Measurements from ENCODE around the gene APOC1. TPM values are rescaled to one million over a fixed set of nuclear protein-coding genes. Genes with fewer than 3 reads are reported as not detected.
A peak's percentile ranks its signal among the peaks of the same experiment; 100 is the strongest.

Gene APOC1
- total RNA-seq, 1 donor from 2014 or later: 816 TPM

DNA sequence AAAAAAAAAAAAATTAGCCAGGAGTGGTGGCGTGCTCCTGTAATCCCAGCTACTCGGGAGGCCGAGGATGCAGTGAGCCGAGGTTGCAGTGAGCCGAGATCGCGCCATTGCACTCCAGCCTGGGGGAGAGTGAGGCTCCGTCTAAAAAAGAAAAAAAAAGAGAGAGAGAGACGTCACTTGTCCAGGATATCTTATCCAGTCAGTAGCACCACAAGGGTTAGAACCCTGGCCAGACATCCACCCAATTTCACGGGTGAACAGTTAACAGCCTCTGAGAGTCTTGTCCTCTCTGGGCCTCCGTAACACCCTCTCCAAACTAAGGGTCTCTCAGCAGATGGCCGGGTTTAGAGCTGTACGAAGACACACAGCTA is 39.9 kb downstream of the APOC1 start:
- peaks cover 42% of the 10 kb centered on the region for H3K4me1 ChIP-seq
- H3K27me3 ChIP-seq (ENCODE audit: low read depth): no peaks in the 10 kb centered on the region
- peak overlapping the region; percentile 85 for H3K4me3 ChIP-seq
- ATAC-seq (no peak), DNase-seq (no peak)
- H3K36me3 ChIP-seq: peaks cover 16% of the 10 kb centered on the region
- H3K27ac ChIP-seq: peak overlapping the region; percentile 90
- H3K9me3 ChIP-seq: no peaks in the 10 kb centered on the region
- TF ChIP-seq, protein P1, sequence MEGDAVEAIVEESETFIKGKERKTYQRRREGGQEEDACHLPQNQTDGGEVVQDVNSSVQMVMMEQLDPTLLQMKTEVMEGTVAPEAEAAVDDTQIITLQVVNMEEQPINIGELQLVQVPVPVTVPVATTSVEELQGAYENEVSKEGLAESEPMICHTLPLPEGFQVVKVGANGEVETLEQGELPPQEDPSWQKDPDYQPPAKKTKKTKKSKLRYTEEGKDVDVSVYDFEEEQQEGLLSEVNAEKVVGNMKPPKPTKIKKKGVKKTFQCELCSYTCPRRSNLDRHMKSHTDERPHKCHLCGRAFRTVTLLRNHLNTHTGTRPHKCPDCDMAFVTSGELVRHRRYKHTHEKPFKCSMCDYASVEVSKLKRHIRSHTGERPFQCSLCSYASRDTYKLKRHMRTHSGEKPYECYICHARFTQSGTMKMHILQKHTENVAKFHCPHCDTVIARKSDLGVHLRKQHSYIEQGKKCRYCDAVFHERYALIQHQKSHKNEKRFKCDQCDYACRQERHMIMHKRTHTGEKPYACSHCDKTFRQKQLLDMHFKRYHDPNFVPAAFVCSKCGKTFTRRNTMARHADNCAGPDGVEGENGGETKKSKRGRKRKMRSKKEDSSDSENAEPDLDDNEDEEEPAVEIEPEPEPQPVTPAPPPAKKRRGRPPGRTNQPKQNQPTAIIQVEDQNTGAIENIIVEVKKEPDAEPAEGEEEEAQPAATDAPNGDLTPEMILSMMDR (IDR thresholded peaks at IDR 0.05): no peak
- intact Hi-C loops (cut with DNase I): no loop called here

DNA sequence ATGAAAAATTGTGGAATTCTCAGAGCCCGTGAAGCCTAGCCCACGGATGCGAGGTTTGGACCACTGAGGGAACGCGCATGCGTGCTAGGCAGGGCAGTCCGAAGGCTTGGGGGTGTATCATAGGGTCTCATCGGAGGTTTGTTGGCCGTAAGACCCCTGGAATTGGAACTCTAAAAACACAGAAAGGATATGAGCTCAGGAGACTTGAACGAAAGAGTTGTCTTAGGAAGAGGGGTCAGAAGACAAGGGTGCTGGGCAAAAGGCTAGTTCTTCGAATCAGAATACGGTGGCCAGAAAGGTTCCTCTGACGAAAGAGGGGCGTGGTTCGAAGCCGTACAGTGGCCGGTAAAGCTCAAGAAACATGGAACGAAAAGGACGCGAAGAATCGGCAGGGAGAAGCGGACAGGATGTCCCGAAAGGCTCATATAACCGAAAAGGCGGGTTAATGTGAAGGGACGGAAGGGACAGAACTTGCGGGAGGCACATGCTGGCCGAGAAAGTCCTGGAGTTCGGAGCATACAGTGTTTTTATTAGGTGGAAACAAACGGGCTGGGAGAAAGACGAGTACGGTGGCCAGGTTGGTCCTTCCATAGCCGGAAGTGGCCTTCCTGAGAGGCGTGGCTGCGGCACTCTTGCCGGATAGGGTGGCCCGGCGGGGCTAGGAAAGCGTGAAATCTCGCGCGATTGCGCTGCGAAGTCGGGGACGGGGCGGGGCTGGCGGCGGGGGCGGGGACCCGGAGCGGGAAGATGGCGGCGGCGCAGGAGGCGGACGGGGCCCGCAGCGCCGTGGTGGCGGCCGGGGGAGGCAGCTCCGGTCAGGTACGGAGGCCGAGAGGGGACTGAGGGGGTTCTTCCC is 40.5 kb downstream of the APOC1 start, which contains the start of gene CLPTM1:
Gene CLPTM1 (plus strand): TSS at position 732 of the 856 bp plus-strand sequence. CDS start 16 bp downstream, at position 748.
- Histone ChIP-seq H3K27ac (peak within 1 kb of the TSS; percentile 90), H3K4me1 (peaks cover 42% of the 10 kb centered on the region), H3K27me3 (ENCODE audit: low read depth) (no peaks in the 10 kb centered on the region), H3K36me3 (peaks cover 10% of the 10 kb centered on the region), H3K9me3 (no peaks in the 10 kb centered on the region), H3K4me3 (peak within 1 kb of the TSS; percentile 85)
- ATAC-seq (peak; percentile 98), DNase-seq (peak; percentile 98)
- intact Hi-C loops (cut with DNase I): no loop called here
- TF ChIP-seq, protein P1 (IDR thresholded peaks at IDR 0.05): no peak

DNA sequence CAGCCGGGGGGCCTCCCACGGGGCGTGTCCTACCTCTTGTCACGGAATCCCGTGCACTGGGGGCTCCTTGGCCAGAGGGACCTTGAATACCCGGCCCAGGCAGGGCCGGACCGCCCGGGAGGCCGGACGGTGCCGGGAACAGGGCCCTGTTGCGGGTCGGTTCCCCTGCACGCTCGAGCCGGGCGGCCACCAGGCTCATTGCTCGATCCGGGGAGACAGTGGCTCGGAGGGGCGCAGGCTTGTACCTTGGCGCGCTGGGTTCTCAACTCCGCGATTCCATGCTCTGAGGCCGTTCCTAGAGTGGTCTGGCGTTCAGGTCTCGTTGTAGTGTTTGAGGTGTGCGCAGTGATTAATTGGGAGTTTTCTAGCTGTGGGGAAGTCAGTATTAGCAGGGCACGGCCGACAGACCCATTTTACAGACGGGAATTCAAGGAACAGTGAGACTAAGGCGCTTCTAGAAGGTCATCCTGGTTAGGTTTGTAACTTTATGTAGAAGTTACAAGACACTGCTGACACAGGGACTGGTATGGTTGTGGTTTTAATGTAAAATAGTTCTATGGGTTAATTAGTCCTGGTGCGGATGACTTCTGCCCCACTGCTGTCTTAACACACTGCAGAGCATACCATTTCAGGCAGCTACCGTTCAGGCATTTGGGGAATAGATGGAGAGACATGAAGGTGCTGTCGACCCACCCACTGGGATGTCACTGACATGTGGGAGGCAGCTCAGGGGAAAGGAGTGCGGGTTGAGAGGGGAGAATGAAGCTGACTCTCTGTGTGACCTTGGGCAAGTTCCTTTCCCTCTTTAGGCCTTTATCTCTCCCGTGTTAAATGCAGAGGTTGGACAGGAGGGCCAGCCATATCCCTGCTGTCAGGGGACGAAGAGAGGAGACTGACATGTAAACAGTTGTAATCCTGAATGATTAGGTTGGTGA is 41.4 kb downstream of the APOC1 start:
- Histone ChIP-seq H3K27me3 (ENCODE audit: low read depth) (no peaks in the 10 kb centered on the region), H3K4me1 (peaks cover 42% of the 10 kb centered on the region), H3K9me3 (no peaks in the 10 kb centered on the region), H3K36me3 (peaks cover 7% of the 10 kb centered on the region), H3K27ac (peak overlapping the region; percentile 90), H3K4me3 (peak overlapping the region; percentile 85)
- DNase-seq (no peak), ATAC-seq (peak in 1 of 2 donors; percentile 48)
- TF ChIP-seq, protein P1 (IDR thresholded peaks at IDR 0.05): no peak
- intact Hi-C loops (cut with DNase I): no loop called here

DNA sequence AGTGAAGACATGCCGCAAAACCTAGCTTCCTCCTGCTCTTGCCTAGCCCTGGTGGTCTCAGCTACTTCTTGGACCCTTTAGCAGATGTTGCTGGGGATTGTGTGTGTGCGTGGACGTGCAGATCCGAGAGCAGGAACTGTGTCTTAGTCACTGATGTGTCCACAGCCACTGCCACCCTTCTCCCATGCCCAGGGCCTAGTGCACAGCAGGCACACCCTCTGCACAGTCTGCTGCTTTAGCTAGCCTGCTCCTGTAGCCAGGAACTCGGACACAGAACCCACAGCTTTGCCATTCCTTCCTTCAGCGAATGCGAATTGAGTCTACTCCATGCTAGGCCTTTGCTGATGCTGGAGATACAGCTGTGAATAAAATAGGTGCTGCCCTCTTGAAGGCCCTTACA is 43.1 kb downstream of the APOC1 start:
- ATAC-seq (no peak), DNase-seq (no peak)
- TF ChIP-seq, protein P1 (IDR thresholded peaks at IDR 0.05): no peak
- Histone ChIP-seq H3K27me3 (ENCODE audit: low read depth) (no peaks in the 10 kb centered on the region), H3K4me1 (peaks cover 33% of the 10 kb centered on the region), H3K27ac (no peak overlapping the region), H3K36me3 (peaks cover 24% of the 10 kb centered on the region), H3K4me3 (no peak overlapping the region), H3K9me3 (no peaks in the 10 kb centered on the region)
- intact Hi-C loops (cut with DNase I): no loop called here

DNA sequence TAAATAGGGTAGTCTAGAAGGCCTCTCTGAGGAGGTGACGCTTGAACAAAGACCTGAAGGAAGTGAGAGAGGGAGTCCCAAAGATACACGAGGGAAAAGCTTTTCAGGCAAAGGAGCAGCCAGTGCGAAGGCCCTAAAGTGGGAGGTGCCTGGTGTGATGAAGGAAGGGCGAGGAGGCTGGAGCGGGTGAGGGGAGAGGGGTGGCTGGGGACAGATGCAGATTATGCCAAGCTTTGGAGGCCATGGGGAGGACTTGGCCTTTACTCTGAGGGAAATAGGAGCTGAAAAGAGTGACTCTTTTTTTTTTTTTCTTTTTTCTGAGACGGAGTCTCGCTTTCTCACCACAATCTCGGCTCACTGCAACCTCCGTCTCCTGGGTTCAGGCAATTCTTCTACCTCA is 43.7 kb downstream of the APOC1 start:
- TF ChIP-seq, protein P1 (IDR thresholded peaks at IDR 0.05): no peak
- H3K4me3 ChIP-seq: no peak overlapping the region
- no peak for DNase-seq
- no peak overlapping the region for H3K27ac ChIP-seq
- intact Hi-C loops (cut with DNase I): no loop called here
- peaks cover 28% of the 10 kb centered on the region for H3K36me3 ChIP-seq
- H3K9me3 ChIP-seq: no peaks in the 10 kb centered on the region
- H3K4me1 ChIP-seq: peaks cover 33% of the 10 kb centered on the region
- H3K27me3 ChIP-seq (ENCODE audit: low read depth): no peaks in the 10 kb centered on the region
- ATAC-seq: no peak
